Left lobe of liver (tissue), 2 donors: ENCODE measurements around the gene AADACL4. TPM values are rescaled to one million over a fixed set of nuclear protein-coding genes. Genes with fewer than 3 reads are reported as not detected.
A peak's percentile ranks its signal among the peaks of the same experiment; 100 is the strongest.
"Not testable (repeated sequence)": the region's sequence is repeated elsewhere in the genome, so short reads cannot be mapped to it uniquely, and the experiment has no call there.

Experiments used
- ATAC-seq: fragments of 200-7000 bp; cut with Tn5 transposase; one replicate; pipeline ENCODE4 v1.9.1; 2020; ENCODE audit warnings: mild to moderate bottlenecking, moderate library complexity
- DNase-seq: peaks from one replicate; pipeline ENCODE4 v3.0.0-alpha.2; 2020; ENCODE audit warnings: low spot score
- total RNA-seq: library from RNA; stranded (reverse); gene quantifications from one replicate; pipeline ENCODE4 v1.2.1, GENCODE V29; 2021
- donor health status: DM: no; HTN: no; CAD: no; lungs with moderate emphysema.
- donor health status: DM: no; HTN: yes; CAD: no.

The AADACL4 gene
- total RNA-seq, 1 donor from 2014 or later, result not detected

- ATAC-seq, result no peak
- no peak for DNase-seq
These were observed 62.2 kb downstream of the AADACL4 start for GRCh38 chr1:12706061-12706460.

- no peak for DNase-seq
These were observed 64.7 kb downstream of the AADACL4 start for GRCh38 chr1:12708396-12709090.

GRCh38 chr1:12709091-12709491 is 65.2 kb downstream of the AADACL4 start:
- no peak for DNase-seq
- ATAC-seq, result no peak

More at GRCh38 chr1:12708396-12709090, 64.7 kb downstream of the AADACL4 start:
- ATAC-seq, result no peak

- ATAC-seq, result no peak
- DNase-seq, result no peak
These were observed 65.8 kb downstream of the AADACL4 start for GRCh38 chr1:12709696-12710095.

GRCh38 chr1:12711536-12711935 is 67.7 kb downstream of the AADACL4 start:
- ATAC-seq (no peak), DNase-seq (no peak)

- no peak for DNase-seq
- no peak for ATAC-seq
These were observed 68.2 kb downstream of the AADACL4 start for GRCh38 chr1:12712076-12712475.

GRCh38 chr1:12712929-12713328 is 69.0 kb downstream of the AADACL4 start:
- DNase-seq (no peak), ATAC-seq (no peak)

- DNase-seq, ATAC-seq: not testable (repeated sequence)
These were observed 69.8 kb downstream of the AADACL4 start for GRCh38 chr1:12713651-12714050.

GRCh38 chr1:12714710-12715475 is 71.0 kb downstream of the AADACL4 start:
- DNase-seq (no peak), ATAC-seq (peak; percentile 56)

- no peak for ATAC-seq
- DNase-seq, result no peak
These were observed 72.1 kb downstream of the AADACL4 start, which contains the start of gene AADACL3 for GRCh38 chr1:12715896-12716437. AADACL3 (plus strand) TSS chr1:12716110; CDS start chr1:12716177, 67 bp downstream.

Other genes with a start within 250 kb of the AADACL4 start
- gene DHRS3, start 25.9 kb upstream of the AADACL4 start, total RNA-seq, result 175 TPM
- gene AADACL3, start 72.0 kb downstream of the AADACL4 start, total RNA-seq, result not detected
- not detected for gene CFAP107, start 102.1 kb downstream of the AADACL4 start, total RNA-seq
- not detected for gene PRAMEF12, start 129.7 kb downstream of the AADACL4 start, total RNA-seq
- not detected for gene PRAMEF1, start 147.3 kb downstream of the AADACL4 start, total RNA-seq
- not detected for gene PRAMEF11, start 187.3 kb downstream of the AADACL4 start, total RNA-seq
- gene HNRNPCL1, start 204.6 kb downstream of the AADACL4 start, total RNA-seq, result not detected
- not detected for gene PRAMEF2, start 213.0 kb downstream of the AADACL4 start, total RNA-seq
- gene PRAMEF4, start 242.1 kb downstream of the AADACL4 start, total RNA-seq, result not detected